WTC11 (cell line): Measurements from ENCODE around the gene NT5C. TPM values are rescaled to one million over a fixed set of nuclear protein-coding genes. Genes with fewer than 3 reads are reported as not detected.

Experiments used
- ATAC-seq: fragments of 200-7000 bp; cut with Tn5 transposase; 2 replicates; pipeline ENCODE4 v1.10.0; 2021; ENCODE audit warnings: mild to moderate bottlenecking, moderate library complexity
- CTCF ChIA-PET: fragments of 300-600 bp; sonication (Branson Sonifier 250); formaldehyde crosslinking; loops from one replicate; lab custom pipeline; 2021; ENCODE audit warnings: antibody characterized with exemption; lab: Charles Lee
- POLR2A ChIA-PET: fragments of 350-600 bp; sonication (Branson Sonifier 250); formaldehyde crosslinking; loops from one replicate; lab custom pipeline; 2021; ENCODE audit warnings: antibody characterized with exemption; lab: Charles Lee
- DNase-seq: peaks from one replicate; pipeline ENCODE4 v3.0.0; 2021; ENCODE audit warnings: low spot score
- H3K27ac Mint-ChIP-seq: 2 replicates; pipeline ENCODE4 v1.8.0; 2021; ENCODE audit warnings: mixed read lengths
- H3K27me3 Mint-ChIP-seq: 2 replicates; pipeline ENCODE4 v1.8.0; 2021; ENCODE audit warnings: low read depth, mild to moderate bottlenecking, moderate library complexity, mixed read lengths
- H3K36me3 Mint-ChIP-seq: 2 replicates; pipeline ENCODE4 v1.8.0; 2021; ENCODE audit warnings: mixed read lengths
- H3K4me1 Mint-ChIP-seq: 2 replicates; pipeline ENCODE4 v1.8.0; 2022; ENCODE audit warnings: mixed read lengths
- H3K4me3 Mint-ChIP-seq: 2 replicates; pipeline ENCODE4 v1.8.0; 2021; ENCODE audit warnings: mild to moderate bottlenecking, moderate library complexity, mixed read lengths
- H3K9me3 Mint-ChIP-seq: 2 replicates; pipeline ENCODE4 v1.8.0; 2021; ENCODE audit warnings: mixed read lengths
- CDX4 ChIP-seq: fragments of 250-450 bp; sonication (Bioruptor Pico); IDR thresholded peaks from 2 replicates; pipeline ENCODE4 v1.9.0; 2021; ENCODE audit warnings: moderate library complexity, mild to moderate bottlenecking, inconsistent platforms, borderline replicate concordance
- CREB1 ChIP-seq: sonication (generic); formaldehyde crosslinking; IDR thresholded peaks from 2 replicates; pipeline ENCODE4 v1.8.0; 2023; ENCODE audit warnings: mild to moderate bottlenecking, missing genetic modification reagents
- E2F4 ChIP-seq: sonication (generic); formaldehyde crosslinking; IDR thresholded peaks from 2 replicates; pipeline ENCODE4 v1.8.1; 2022; ENCODE audit warnings: low read depth, mild to moderate bottlenecking, moderate library complexity, missing genetic modification reagents, borderline replicate concordance
- EMX1 ChIP-seq: fragments of 250-450 bp; sonication (Bioruptor Pico); IDR thresholded peaks from 2 replicates; pipeline ENCODE4 v1.8.0; 2021; ENCODE audit warnings: mild to moderate bottlenecking
- ESRRA ChIP-seq: sonication (generic); formaldehyde crosslinking; IDR thresholded peaks from 2 replicates; pipeline ENCODE4 v1.8.1; 2022; ENCODE audit warnings: mild to moderate bottlenecking, missing genetic modification reagents, borderline replicate concordance
- FOXJ3 ChIP-seq: sonication (generic); formaldehyde crosslinking; IDR thresholded peaks from 2 replicates; pipeline ENCODE4 v1.9.0; 2021; ENCODE audit warnings: missing genetic modification reagents, mild to moderate bottlenecking, borderline replicate concordance
- GRHL2 ChIP-seq: fragments of 250-450 bp; sonication (Bioruptor Pico); IDR thresholded peaks from 2 replicates; pipeline ENCODE4 v1.8.0; 2022; ENCODE audit warnings: mild to moderate bottlenecking, moderate library complexity; ENCODE audit not compliant: insufficient replicate concordance, severe bottlenecking
- HMGXB4 ChIP-seq: sonication (generic); formaldehyde crosslinking; IDR thresholded peaks from 2 replicates; pipeline ENCODE4 v1.8.1; 2023; ENCODE audit warnings: mild to moderate bottlenecking, moderate library complexity, missing genetic modification reagents
- OVOL2 ChIP-seq: fragments of 250-450 bp; sonication (Bioruptor Pico); IDR thresholded peaks from 2 replicates; pipeline ENCODE4 v1.9.0; 2021; ENCODE audit warnings: mild to moderate bottlenecking, borderline replicate concordance
- SOX15 ChIP-seq: fragments of 250-450 bp; sonication (Bioruptor Pico); IDR thresholded peaks from 2 replicates; pipeline ENCODE4 v1.9.0; 2021; ENCODE audit warnings: mild to moderate bottlenecking
- SP1 ChIP-seq: sonication (generic); formaldehyde crosslinking; conservative IDR thresholded peaks from 2 replicates; pipeline ENCODE4 v1.8.1; 2022; ENCODE audit warnings: missing genetic modification reagents
- TP53 ChIP-seq: sonication (generic); formaldehyde crosslinking; IDR thresholded peaks from 2 replicates; pipeline ENCODE4 v1.8.1; 2023; ENCODE audit warnings: mild to moderate bottlenecking, missing genetic modification reagents
- USF2 ChIP-seq: sonication (generic); formaldehyde crosslinking; IDR thresholded peaks from 2 replicates; pipeline ENCODE4 v1.8.1; 2023; ENCODE audit warnings: mild to moderate bottlenecking, missing genetic modification reagents, moderate library complexity
- ZMAT4 ChIP-seq: fragments of 250-450 bp; sonication (Bioruptor Pico); IDR thresholded peaks from 2 replicates; pipeline ENCODE4 v1.9.0; 2021; ENCODE audit warnings: mild to moderate bottlenecking
- ZNF138 ChIP-seq: sonication (generic); formaldehyde crosslinking; conservative IDR thresholded peaks from 2 replicates; pipeline ENCODE4 v1.8.1; 2022; ENCODE audit warnings: mild to moderate bottlenecking, moderate library complexity, missing genetic modification reagents
- ZNF219 ChIP-seq: sonication (generic); formaldehyde crosslinking; IDR thresholded peaks from 2 replicates; pipeline ENCODE4 v1.8.0; 2023; ENCODE audit warnings: missing genetic modification reagents, mild to moderate bottlenecking, borderline replicate concordance
- ZNF263 ChIP-seq: sonication (generic); formaldehyde crosslinking; IDR thresholded peaks from 2 replicates; pipeline ENCODE4 v1.8.1; 2022; ENCODE audit warnings: low read depth, mild to moderate bottlenecking, moderate library complexity, missing genetic modification reagents
- ZNF317 ChIP-seq: sonication (generic); formaldehyde crosslinking; IDR thresholded peaks from 2 replicates; pipeline ENCODE4 v1.8.1; 2023; ENCODE audit warnings: low read depth, mild to moderate bottlenecking, moderate library complexity, missing genetic modification reagents, borderline replicate concordance
- ZNF396 ChIP-seq: fragments of 250-450 bp; sonication (Bioruptor Pico); IDR thresholded peaks from 2 replicates; pipeline ENCODE4 v1.8.0; 2021; ENCODE audit warnings: mild to moderate bottlenecking, moderate library complexity, borderline replicate concordance
- ZNF425 ChIP-seq: fragments of 250-450 bp; sonication (Bioruptor Pico); conservative IDR thresholded peaks from 2 replicates; pipeline ENCODE4 v1.9.0; 2021; ENCODE audit warnings: mild to moderate bottlenecking
- ZNF671 ChIP-seq: fragments of 250-450 bp; sonication (Bioruptor Pico); IDR thresholded peaks from 2 replicates; pipeline ENCODE4 v1.8.0; 2021; ENCODE audit warnings: mild to moderate bottlenecking
- total RNA-seq: library from RNA; stranded (reverse); gene quantifications from 3 replicates; pipeline ENCODE4 v1.2.3, GENCODE V29; 2021

The NT5C gene
- total RNA-seq, 1 experiment from 2014 or later, result 91.0 TPM

GRCh38 chr17:75181110-75181509 is 49.6 kb upstream of the NT5C start (continued):
- TF ChIP-seq USF2 (CRISPR knock-in tag), result no peak
- no peak for TF ChIP-seq ZNF138
- no peak for TF ChIP-seq TP53
- no peak for TF ChIP-seq CDX4
- no peak for TF ChIP-seq HMGXB4 (CRISPR knock-in tag)
- TF ChIP-seq, all 79 proteins: peak for 0

- no peak overlapping the region for H3K4me3 Mint-ChIP-seq
- ATAC-seq, result no peak
- no peaks in the 10 kb centered on the region for H3K9me3 Mint-ChIP-seq
- H3K27me3 Mint-ChIP-seq, result no peaks in the 10 kb centered on the region
- peaks cover 61% of the 10 kb centered on the region for H3K36me3 Mint-ChIP-seq
- ChIA-PET POLR2A (interaction anchor here (0.7 kb wide), 1 partner anchor 62 kb away, joined by 3 read pairs; no protein-coding TSS in a partner anchor), CTCF (no interaction called here)
- no peak for TF ChIP-seq ZNF263 (CRISPR knock-in tag)
- TF ChIP-seq ZNF219 (CRISPR knock-in tag), result no peak
- no peak for TF ChIP-seq ZNF425 (CRISPR knock-in tag)
- TF ChIP-seq FOXJ3 (CRISPR knock-in tag), result no peak
- no peak for TF ChIP-seq SOX15 (CRISPR knock-in tag)
- no peak for TF ChIP-seq E2F4
- TF ChIP-seq GRHL2 (CRISPR knock-in tag), result no peak
- TF ChIP-seq CREB1 (CRISPR knock-in tag), result no peak
- TF ChIP-seq ZNF396 (CRISPR knock-in tag), result no peak
- TF ChIP-seq EMX1 (CRISPR knock-in tag), result no peak
- TF ChIP-seq ZMAT4 (CRISPR knock-in tag), result no peak
- TF ChIP-seq SP1 (CRISPR knock-in tag), result no peak
- TF ChIP-seq OVOL2, result no peak
- no peak for TF ChIP-seq ZNF671
- TF ChIP-seq ZNF317, result no peak
- TF ChIP-seq ESRRA (CRISPR knock-in tag), result no peak
- peaks cover 18% of the 10 kb centered on the region for H3K4me1 Mint-ChIP-seq
- H3K27ac Mint-ChIP-seq, result no peak overlapping the region
- DNase-seq, result no peak
Measured at GRCh38 chr17:75178453-75178852, 46.9 kb upstream of the NT5C start.
